ENCODE measurements around the gene AQP12A. TPM values are rescaled to one million over a fixed set of nuclear protein-coding genes. Genes with fewer than 3 reads are reported as not detected.

AQP12A gene
- total RNA-seq, 1 donor from 2014 or later, result not detected

DNA sequence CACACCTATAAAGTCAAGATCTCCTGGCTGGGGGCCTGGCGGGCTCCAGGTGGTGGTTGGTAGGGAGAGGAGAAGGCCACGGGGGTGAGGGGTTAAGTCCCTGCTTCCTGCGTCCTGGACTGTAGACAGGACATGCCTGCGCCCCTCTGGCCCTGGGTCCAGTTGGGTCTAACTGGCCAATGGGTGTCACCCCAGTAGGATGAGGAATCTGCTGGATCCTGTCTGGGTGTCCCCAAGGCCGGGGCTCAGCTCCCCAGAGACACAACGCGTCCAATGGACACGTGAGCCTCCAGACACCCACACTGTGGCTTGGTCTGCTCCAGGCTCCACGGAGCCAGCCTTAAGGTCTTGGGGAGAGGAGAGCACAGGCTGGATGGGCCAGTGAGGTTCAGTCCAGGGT is 19.6 kb downstream of the AQP12A start:
- Histone ChIP-seq H3K9ac (no peak overlapping the region), H3K4me1 (peaks cover 3% of the 10 kb centered on the region), H4K20me1 (ENCODE audit: low read depth) (no peaks in the 10 kb centered on the region), H3K36me3 (no peaks in the 10 kb centered on the region), H3F3A (ENCODE audit: low read depth) (no peaks in the 10 kb centered on the region), H2AFZ (replicated peaks) (no peak overlapping the region), H3K79me2 (ENCODE audit: low read depth) (no peaks in the 10 kb centered on the region), H3K27ac (no peak overlapping the region), H3K4me2 (no peak overlapping the region), H3K4me3 (no peak overlapping the region), H3K9me3 (ENCODE audit: low read depth) (no peaks in the 10 kb centered on the region), H3K27me3 (no peaks in the 10 kb centered on the region)
- Mint-ChIP-seq H3K9me3 (no peaks in the 10 kb centered on the region), H3K36me3 (no peaks in the 10 kb centered on the region), H3K4me3 (no peak overlapping the region), H3K4me1 (peaks cover 2% of the 10 kb centered on the region), H3K27ac (peak overlapping the region; percentile 66), H3K27me3 (ENCODE audit: insufficient read depth, low read depth) (peaks cover 2% of the 10 kb centered on the region)
- no peak for DNase-seq (ENCODE audit: low spot score)
- TF ChIP-seq EZH2 (IDR thresholded peaks at IDR 0.05) (no peak), EZH2phosphoT487 (IDR thresholded peaks at IDR 0.05) (no peak)
- TF ChIP-seq, protein P1, sequence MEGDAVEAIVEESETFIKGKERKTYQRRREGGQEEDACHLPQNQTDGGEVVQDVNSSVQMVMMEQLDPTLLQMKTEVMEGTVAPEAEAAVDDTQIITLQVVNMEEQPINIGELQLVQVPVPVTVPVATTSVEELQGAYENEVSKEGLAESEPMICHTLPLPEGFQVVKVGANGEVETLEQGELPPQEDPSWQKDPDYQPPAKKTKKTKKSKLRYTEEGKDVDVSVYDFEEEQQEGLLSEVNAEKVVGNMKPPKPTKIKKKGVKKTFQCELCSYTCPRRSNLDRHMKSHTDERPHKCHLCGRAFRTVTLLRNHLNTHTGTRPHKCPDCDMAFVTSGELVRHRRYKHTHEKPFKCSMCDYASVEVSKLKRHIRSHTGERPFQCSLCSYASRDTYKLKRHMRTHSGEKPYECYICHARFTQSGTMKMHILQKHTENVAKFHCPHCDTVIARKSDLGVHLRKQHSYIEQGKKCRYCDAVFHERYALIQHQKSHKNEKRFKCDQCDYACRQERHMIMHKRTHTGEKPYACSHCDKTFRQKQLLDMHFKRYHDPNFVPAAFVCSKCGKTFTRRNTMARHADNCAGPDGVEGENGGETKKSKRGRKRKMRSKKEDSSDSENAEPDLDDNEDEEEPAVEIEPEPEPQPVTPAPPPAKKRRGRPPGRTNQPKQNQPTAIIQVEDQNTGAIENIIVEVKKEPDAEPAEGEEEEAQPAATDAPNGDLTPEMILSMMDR (IDR thresholded peaks at IDR 0.05), result no peak

DNA sequence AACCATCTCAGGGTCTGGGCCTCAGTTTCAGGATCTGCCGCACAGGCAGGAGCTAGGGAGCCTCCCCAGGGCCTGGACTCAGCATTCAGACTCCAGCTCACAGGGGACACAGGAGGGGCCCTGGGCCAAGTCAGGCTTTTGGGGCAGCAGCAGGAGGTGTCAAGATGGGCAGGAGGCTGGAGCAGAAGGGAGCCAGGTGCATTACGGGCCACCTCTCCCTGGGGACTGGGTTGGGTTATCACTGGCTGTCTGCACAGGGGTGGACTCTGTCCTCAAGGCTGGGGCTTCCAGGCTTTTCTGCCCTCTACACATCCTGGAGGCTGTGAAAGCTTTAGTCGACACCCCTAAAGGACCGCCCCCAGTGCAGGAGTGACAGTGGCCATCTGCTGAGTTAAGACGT is 20.0 kb downstream of the AQP12A start:
- H3K27ac Mint-ChIP-seq, result peak overlapping the region; percentile 66
- no peak overlapping the region for H3K9ac ChIP-seq
- TF ChIP-seq, protein P1 (IDR thresholded peaks at IDR 0.05), result no peak
- no peak for TF ChIP-seq EZH2phosphoT487 (IDR thresholded peaks at IDR 0.05)
- no peak for TF ChIP-seq EZH2 (IDR thresholded peaks at IDR 0.05)
- no peaks in the 10 kb centered on the region for H3F3A ChIP-seq (ENCODE audit: low read depth)
- H3K4me1 ChIP-seq, result peaks cover 3% of the 10 kb centered on the region
- DNase-seq (ENCODE audit: low spot score), result no peak
- no peaks in the 10 kb centered on the region for H3K9me3 ChIP-seq (ENCODE audit: low read depth)
- no peak overlapping the region for H3K4me3 Mint-ChIP-seq
- H3K9me3 Mint-ChIP-seq, result no peaks in the 10 kb centered on the region
- no peaks in the 10 kb centered on the region for H3K36me3 ChIP-seq
- no peaks in the 10 kb centered on the region for H3K79me2 ChIP-seq (ENCODE audit: low read depth)
- H4K20me1 ChIP-seq (ENCODE audit: low read depth), result no peaks in the 10 kb centered on the region
- peaks cover 2% of the 10 kb centered on the region for H3K4me1 Mint-ChIP-seq
- no peaks in the 10 kb centered on the region for H3K27me3 ChIP-seq
- H3K4me2 ChIP-seq, result no peak overlapping the region
- no peak overlapping the region for H2AFZ ChIP-seq (replicated peaks)
- H3K4me3 ChIP-seq, result no peak overlapping the region
- H3K27ac ChIP-seq, result no peak overlapping the region
- peaks cover 2% of the 10 kb centered on the region for H3K27me3 Mint-ChIP-seq (ENCODE audit: insufficient read depth, low read depth)
- no peaks in the 10 kb centered on the region for H3K36me3 Mint-ChIP-seq

DNA sequence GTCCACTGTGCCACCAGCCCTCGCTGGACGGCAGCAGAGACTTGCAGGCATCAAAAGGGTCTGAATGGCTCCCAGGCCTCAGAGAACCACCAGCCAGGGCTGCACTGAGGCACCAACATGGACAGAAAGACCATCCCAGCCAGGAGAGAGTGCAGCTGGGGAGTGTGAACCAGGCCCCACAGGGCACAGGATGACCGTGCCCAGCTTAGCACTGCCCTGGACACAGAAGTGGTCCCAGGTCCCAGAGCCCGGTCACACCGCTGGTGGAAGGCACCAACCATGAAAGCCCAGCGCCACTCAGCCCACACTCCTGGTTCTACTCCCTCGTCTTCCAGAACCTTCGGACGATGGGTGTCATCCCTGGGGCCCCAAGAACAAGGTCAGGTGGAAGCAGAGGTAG is 20.5 kb downstream of the AQP12A start:
- no peak overlapping the region for H2AFZ ChIP-seq (replicated peaks)
- DNase-seq (ENCODE audit: low spot score), result no peak
- no peak overlapping the region for H3K27ac ChIP-seq
- H3K27me3 Mint-ChIP-seq (ENCODE audit: insufficient read depth, low read depth), result peaks cover 2% of the 10 kb centered on the region
- H3F3A ChIP-seq (ENCODE audit: low read depth), result no peaks in the 10 kb centered on the region
- no peak overlapping the region for H3K9ac ChIP-seq
- no peak overlapping the region for H3K4me2 ChIP-seq
- no peaks in the 10 kb centered on the region for H3K9me3 ChIP-seq (ENCODE audit: low read depth)
- TF ChIP-seq, protein P1 (IDR thresholded peaks at IDR 0.05), result no peak
- no peak for TF ChIP-seq EZH2 (IDR thresholded peaks at IDR 0.05)
- TF ChIP-seq EZH2phosphoT487 (IDR thresholded peaks at IDR 0.05), result no peak
- no peak overlapping the region for H3K4me3 ChIP-seq
- no peak overlapping the region for H3K4me3 Mint-ChIP-seq
- H3K27me3 ChIP-seq, result no peaks in the 10 kb centered on the region
- H3K27ac Mint-ChIP-seq, result no peak overlapping the region
- H3K9me3 Mint-ChIP-seq, result no peaks in the 10 kb centered on the region
- no peaks in the 10 kb centered on the region for H4K20me1 ChIP-seq (ENCODE audit: low read depth)
- H3K4me1 Mint-ChIP-seq, result peaks cover 2% of the 10 kb centered on the region
- H3K36me3 ChIP-seq, result no peaks in the 10 kb centered on the region
- H3K36me3 Mint-ChIP-seq, result no peaks in the 10 kb centered on the region
- H3K4me1 ChIP-seq, result peaks cover 3% of the 10 kb centered on the region
- H3K79me2 ChIP-seq (ENCODE audit: low read depth), result no peaks in the 10 kb centered on the region
